Keratinocyte (primary cell): ENCODE data around the gene LUZP4.

ENCODE experiments used
- EZH2 ChIP-seq: IDR thresholded peaks from one replicate; pipeline ENCODE4 v1.6.1; 2012; ENCODE audit warnings: inconsistent platforms, mild to moderate bottlenecking, low read length, moderate library complexity
- TF ChIP-seq, protein P1 (sequence below), 3 experiments: IDR thresholded peaks in 1 of 3; conservative IDR thresholded peaks in 1 of 3; optimal IDR thresholded peaks in 1 of 3; 2 replicates in 2 of 3; 3 replicates in 1 of 3; pipeline versions ENCODE3 to v1.5.1; 2011; ENCODE audit warnings: low read length in 3 of 3, mild to moderate bottlenecking in 3 of 3, moderate library complexity in 2 of 3, control low read depth in 1 of 3, inconsistent platforms in 1 of 3; ENCODE audit not compliant: insufficient read depth in 2 of 3; ENCODE audit errors: extremely low read depth in 1 of 3

DNA sequence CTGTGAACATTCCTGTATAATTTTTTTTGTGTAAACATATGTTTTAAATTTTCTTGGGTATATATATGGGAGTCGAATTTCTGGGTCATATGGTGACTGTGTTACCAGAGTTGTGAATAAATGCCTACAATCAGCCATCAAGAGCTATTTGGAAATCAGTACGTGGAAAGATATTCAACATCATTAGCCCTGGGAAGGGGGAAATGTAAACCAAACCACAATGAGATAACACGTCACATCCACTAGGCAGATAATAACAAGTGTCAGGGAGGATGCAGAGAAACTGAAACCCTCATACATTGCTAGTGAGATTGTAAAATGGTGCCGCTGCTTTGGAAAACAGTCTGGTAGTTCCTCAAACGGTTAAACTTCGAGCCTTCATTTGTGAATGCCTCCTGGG is 43.9 kb downstream of the LUZP4 start:
- no peak for TF ChIP-seq EZH2
- TF ChIP-seq, protein P1, sequence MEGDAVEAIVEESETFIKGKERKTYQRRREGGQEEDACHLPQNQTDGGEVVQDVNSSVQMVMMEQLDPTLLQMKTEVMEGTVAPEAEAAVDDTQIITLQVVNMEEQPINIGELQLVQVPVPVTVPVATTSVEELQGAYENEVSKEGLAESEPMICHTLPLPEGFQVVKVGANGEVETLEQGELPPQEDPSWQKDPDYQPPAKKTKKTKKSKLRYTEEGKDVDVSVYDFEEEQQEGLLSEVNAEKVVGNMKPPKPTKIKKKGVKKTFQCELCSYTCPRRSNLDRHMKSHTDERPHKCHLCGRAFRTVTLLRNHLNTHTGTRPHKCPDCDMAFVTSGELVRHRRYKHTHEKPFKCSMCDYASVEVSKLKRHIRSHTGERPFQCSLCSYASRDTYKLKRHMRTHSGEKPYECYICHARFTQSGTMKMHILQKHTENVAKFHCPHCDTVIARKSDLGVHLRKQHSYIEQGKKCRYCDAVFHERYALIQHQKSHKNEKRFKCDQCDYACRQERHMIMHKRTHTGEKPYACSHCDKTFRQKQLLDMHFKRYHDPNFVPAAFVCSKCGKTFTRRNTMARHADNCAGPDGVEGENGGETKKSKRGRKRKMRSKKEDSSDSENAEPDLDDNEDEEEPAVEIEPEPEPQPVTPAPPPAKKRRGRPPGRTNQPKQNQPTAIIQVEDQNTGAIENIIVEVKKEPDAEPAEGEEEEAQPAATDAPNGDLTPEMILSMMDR (optimal IDR thresholded peaks at IDR 0.05 in 1 of 3, IDR thresholded peaks at IDR 0.05 in 1 of 3, conservative IDR thresholded peaks at IDR 0.05 in 1 of 3; ENCODE audit: extremely low read depth in 1 of 3, insufficient read depth in 2 of 3, low read length in 3 of 3) = no peak
